ENCODE measurements around the gene MAN1C1. TPM values are rescaled to one million over a fixed set of nuclear protein-coding genes. Genes with fewer than 3 reads are reported as not detected.

MAN1C1 gene
- total and polyA plus RNA-seq, 10 of the 15 experiments (the other 5 are each of a cell fraction or from before 2014, with no cell fraction given) = 0.12 to 0.56 (median 0.22) TPM; not detected in 3

- Histone ChIP-seq H3K9me3 (replicated peaks; ENCODE audit: control insufficient read depth, insufficient read depth, low read length) (no peaks in the 10 kb centered on the region), H3K27ac (ENCODE audit: control insufficient read depth, insufficient read depth) (no peak overlapping the region), H3K9ac (ENCODE audit: control insufficient read depth, insufficient read depth, low read length) (no peak overlapping the region), H3K4me3 (no peak overlapping the region), H3K4me1 (ENCODE audit: control insufficient read depth, insufficient read depth, low read length) (no peaks in the 10 kb centered on the region), H3K27me3 (replicated peaks in 1 of 2; ENCODE audit: control insufficient read depth in 2 of 2, insufficient read depth in 2 of 2, low read length in 1 of 2) (peaks cover 7 to 10% of the 10 kb centered on the region in 2 experiments), H2AFZ (ENCODE audit: control insufficient read depth, low read depth, low read length) (no peak overlapping the region), H4K20me1 (ENCODE audit: control insufficient read depth, insufficient read depth) (no peaks in the 10 kb centered on the region; the same call in 1 of the 2 replicates), H3K79me2 (ENCODE audit: control insufficient read depth, insufficient read depth, low read length) (no peaks in the 10 kb centered on the region), H3K36me3 (ENCODE audit: control insufficient read depth in 2 of 2, insufficient read depth in 2 of 2, low read length in 1 of 2) (no peaks in the 10 kb centered on the region), H3K4me2 (ENCODE audit: control insufficient read depth, insufficient read depth) (no peak overlapping the region)
- in situ Hi-C loops (cut with MboI) = no loop called here
- FAIRE-seq = no peak
- intact Hi-C loops (cut with micrococcal nuclease; ENCODE audit: unreplicated experiment) = no loop called here
- ChIA-PET POLR2A (no interaction called here), RAD21 (ENCODE audit: unreplicated experiment) (no interaction called here), CTCF (no interaction called here), SMC1A (ENCODE audit: uncharacterized antibody, unreplicated experiment) (no interaction called here)
- DNase-seq (ENCODE audit: low read depth, low spot score) = no peak
- TF ChIP-seq IKZF2 (IDR thresholded peaks at IDR 0.05) (no peak), TCF12 (IDR thresholded peaks at IDR 0.05; ENCODE audit: low read depth, low read length) (no peak), POLR2AphosphoS5 (IDR thresholded peaks at IDR 0.05; ENCODE audit: low read length) (no peak), ZBED1 (IDR thresholded peaks at IDR 0.05; ENCODE audit: borderline replicate concordance) (no peak), HSF1 (IDR thresholded peaks at IDR 0.05; ENCODE audit: low read depth, low read length) (no peak), MTA3 (IDR thresholded peaks at IDR 0.05; ENCODE audit: borderline replicate concordance, low read length) (no peak), CREB1 (IDR thresholded peaks at IDR 0.05; ENCODE audit: low read depth) (no peak), ZBTB4 (CRISPR knock-in tag; IDR thresholded peaks at IDR 0.05) (no peak), EP300 (IDR thresholded peaks at IDR 0.05; ENCODE audit: borderline replicate concordance in 1 of 2, control insufficient read depth in 1 of 2, low read depth in 2 of 2, low read length in 2 of 2) (no peak), CEBPB (IDR thresholded peaks at IDR 0.05; ENCODE audit: borderline replicate concordance in 1 of 2, low read depth in 2 of 2, low read length in 2 of 2) (no peak), SPI1 (IDR thresholded peaks at IDR 0.05; ENCODE audit: borderline replicate concordance, insufficient read depth, low read depth, low read length) (no peak), MYB (IDR thresholded peaks at IDR 0.05; ENCODE audit: borderline replicate concordance, low read depth, low read length) (no peak), ATF2 (IDR thresholded peaks at IDR 0.05; ENCODE audit: low read length) (no peak), JUNB (IDR thresholded peaks at IDR 0.05) (no peak), ETV6 (conservative IDR thresholded peaks at IDR 0.05 in 1 of 2, IDR thresholded peaks at IDR 0.05 in 1 of 2; ENCODE audit: borderline replicate concordance in 1 of 2, low read depth in 1 of 2) (no peak), SUPT20H (IDR thresholded peaks at IDR 0.05; ENCODE audit: borderline replicate concordance, control insufficient read depth, low read depth, low read length) (no peak), FOS (IDR thresholded peaks at IDR 0.05; ENCODE audit: borderline replicate concordance, extremely low read depth, insufficient read length) (no peak), ZNF207 (IDR thresholded peaks at IDR 0.05; ENCODE audit: borderline replicate concordance) (no peak), CHD4 (IDR thresholded peaks at IDR 0.05) (no peak)
- no peak for ATAC-seq
- 14% methylated on average over 12 of the region's 12 CpGs for WGBS (ENCODE audit: insufficient coverage, insufficient replicate concordance, low lambda C conversion rate, missing lambda C conversion rate)
- BruUV-seq (replicated peaks) = no TSS peak
These were observed 130.6 kb downstream of the MAN1C1 start for GRCh38 chr1:25747046-25747719.

Data from GM12878 (cell line).